ENCODE measurements around the gene PTCRA. TPM values are rescaled to one million over a fixed set of nuclear protein-coding genes. Genes with fewer than 3 reads are reported as not detected.

PTCRA gene
- polyA plus RNA-seq, 1 experiment, result not detected

- H3K9me3 ChIP-seq (ENCODE audit: control insufficient read depth, insufficient read depth, low read length), result no peaks in the 10 kb centered on the region
- no peak overlapping the region for H3K4me3 ChIP-seq (ENCODE audit: low read depth, low read length)
- TF ChIP-seq CTCF (IDR thresholded peaks at IDR 0.05; ENCODE audit: low read depth, low read length), result no peak
- no peak overlapping the region for H3K27ac ChIP-seq (ENCODE audit: low read depth, low read length)
- no peak for DNase-seq (ENCODE audit: low read depth, low spot score)
- POLR2A ChIA-PET, result interaction anchor here (0.7 kb wide), 1 partner anchor 11 kb away, joined by 4 read pairs; no protein-coding TSS in a partner anchor
- H3K27me3 ChIP-seq (ENCODE audit: control insufficient read depth, insufficient read depth, low read length), result peaks cover 2% of the 10 kb centered on the region
- CTCF ChIA-PET, result no interaction called here
Observed at GRCh38 chr6:42921801-42922200, 5.9 kb downstream of the PTCRA start.

- Histone ChIP-seq H3K27me3 (ENCODE audit: control insufficient read depth, insufficient read depth, low read length) (peaks cover 2% of the 10 kb centered on the region), H3K4me3 (ENCODE audit: low read depth, low read length) (no peak overlapping the region), H3K9me3 (ENCODE audit: control insufficient read depth, insufficient read depth, low read length) (no peaks in the 10 kb centered on the region), H3K27ac (ENCODE audit: low read depth, low read length) (no peak overlapping the region)
- POLR2A ChIA-PET, result no interaction called here
- CTCF ChIA-PET, result no interaction called here
- DNase-seq (ENCODE audit: low read depth, low spot score), result no peak
- TF ChIP-seq CTCF (IDR thresholded peaks at IDR 0.05; ENCODE audit: low read depth, low read length), result no peak
Observed at GRCh38 chr6:42923666-42924065, 7.8 kb downstream of the PTCRA start.

- H3K4me3 ChIP-seq (ENCODE audit: low read depth, low read length), result no peak overlapping the region
- no peak for TF ChIP-seq CTCF (IDR thresholded peaks at IDR 0.05; ENCODE audit: low read depth, low read length)
- POLR2A ChIA-PET, result no interaction called here
- CTCF ChIA-PET, result interaction anchor here (0.6 kb wide), 1 partner anchor 35 kb away, joined by 3 read pairs; the partner anchor contains the start of gene GNMT
- no peak for DNase-seq (ENCODE audit: low read depth, low spot score)
- no peaks in the 10 kb centered on the region for H3K9me3 ChIP-seq (ENCODE audit: control insufficient read depth, insufficient read depth, low read length)
- no peak overlapping the region for H3K27ac ChIP-seq (ENCODE audit: low read depth, low read length)
- peaks cover 2% of the 10 kb centered on the region for H3K27me3 ChIP-seq (ENCODE audit: control insufficient read depth, insufficient read depth, low read length)
Observed at GRCh38 chr6:42925248-42925857, 9.5 kb downstream of the PTCRA start.

- ChIA-PET CTCF (interaction anchor here (1.1 to 1.8 kb wide), 3 partner anchors 28 to 85 kb away, joined by 3 to 7 read pairs (median 4); partner anchors contain the start of gene KLHDC3), POLR2A (interaction anchor here (0.6 to 1.9 kb wide), 22 partner anchors 9 to 878 kb away, joined by 3 to 18 read pairs (median 4); partner anchors contain the start of genes CUL7, CUL9, GNMT and KLHDC3)
- Histone ChIP-seq H3K27me3 (ENCODE audit: control insufficient read depth, insufficient read depth, low read length) (peaks cover 2% of the 10 kb centered on the region), H3K9me3 (ENCODE audit: control insufficient read depth, insufficient read depth, low read length) (no peaks in the 10 kb centered on the region), H3K27ac (ENCODE audit: low read depth, low read length) (peak within 1 kb of the TSS; percentile 96), H3K4me3 (ENCODE audit: low read depth, low read length) (peak within 1 kb of the TSS; percentile 76)
- TF ChIP-seq CTCF (IDR thresholded peaks at IDR 0.05; ENCODE audit: low read depth, low read length), result no peak
- DNase-seq (ENCODE audit: low read depth, low spot score), result peak; percentile 93
Observed at GRCh38 chr6:42928986-42929820, 13.3 kb downstream of the PTCRA start, which contains the start of gene CNPY3. CNPY3 (plus strand) TSS chr6:42929480; CDS start chr6:42929571, 91 bp downstream.

Data from AG04450 (cell line).